IMR-90 (cell line): ENCODE results near the gene ENPP7. TPM values are rescaled to one million over a fixed set of nuclear protein-coding genes. Genes with fewer than 3 reads are reported as not detected.

Source experiments
- ATAC-seq: fragments of 200-7000 bp; cut with Tn5 transposase; 2 replicates; pipeline ENCODE4 v1.9.1; 2020; ENCODE audit warnings: low read depth, mild to moderate bottlenecking, moderate library complexity
- BruUV-seq: library from RNA; stranded (reverse); fragments of 400-500 nt; replicated peaks from 2 replicates; lab custom pipeline; 2021; lab: Mats Ljungman, UMichigan
- CTCF ChIA-PET: fragments of 300-600 bp; formaldehyde crosslinking; extraction: SDS; loops from one replicate; lab custom pipeline; 2021; ENCODE audit warnings: antibody characterized with exemption; lab: Yijun Ruan, JAX
- POLR2A ChIA-PET: fragments of 300-600 bp; sonication (Branson Sonifier 250); formaldehyde crosslinking; loops from one replicate; lab custom pipeline; 2022; ENCODE audit warnings: antibody characterized with exemption; ENCODE audit not compliant: unreplicated experiment; lab: Charles Lee
- DNase-seq: peaks from one replicate; pipeline ENCODE4 v3.0.0; 2013
- H2AFZ ChIP-seq: replicated peaks from 2 replicates; pipeline ENCODE3; 2013; ENCODE audit warnings: low read length, mild to moderate bottlenecking; ENCODE audit not compliant: poor library complexity
- H2AK5ac ChIP-seq: 2 replicates; pipeline ENCODE4 v1.6.1; 2013; ENCODE audit warnings: low read depth, low read length, inconsistent platforms
- H2AK9ac ChIP-seq: replicated peaks from 2 replicates; pipeline ENCODE3; 2013; ENCODE audit warnings: mild to moderate bottlenecking, low read depth, low read length, moderate library complexity; ENCODE audit not compliant: poor library complexity
- H2BK120ac ChIP-seq: 2 replicates; pipeline ENCODE4 v1.6.1; 2013; ENCODE audit warnings: low read depth, low read length, inconsistent platforms
- H2BK15ac ChIP-seq: 3 replicates; pipeline ENCODE4 v1.6.1; 2013; ENCODE audit warnings: low read depth, low read length, inconsistent platforms
- H2BK20ac ChIP-seq: 2 replicates; pipeline ENCODE4 v1.6.1; 2013; ENCODE audit warnings: low read depth, mild to moderate bottlenecking, inconsistent platforms, low read length, moderate library complexity
- H2BK5ac ChIP-seq: 2 replicates; pipeline ENCODE4 v1.6.1; 2013; ENCODE audit warnings: mild to moderate bottlenecking, low read depth, low read length, inconsistent platforms; ENCODE audit not compliant: poor library complexity, severe bottlenecking
- H3K14ac ChIP-seq: replicated peaks from 2 replicates; pipeline ENCODE4 v1.6.1; 2013; ENCODE audit warnings: low read depth, low read length, inconsistent platforms
- H3K18ac ChIP-seq: 2 replicates; pipeline ENCODE4 v1.6.1; 2013; ENCODE audit warnings: low read depth, low read length, control low read depth
- H3K23ac ChIP-seq: 2 replicates; pipeline ENCODE4 v1.6.1; 2013; ENCODE audit warnings: low read depth, low read length, inconsistent platforms
- H3K27ac ChIP-seq: 2 replicates; pipeline ENCODE4 v1.5.1; 2013; ENCODE audit warnings: mild to moderate bottlenecking, control low read depth, low read length; ENCODE audit not compliant: insufficient read depth
- H3K27me3 ChIP-seq: 2 replicates; pipeline ENCODE4 v1.6.1; 2013; ENCODE audit warnings: low read length; ENCODE audit not compliant: control insufficient read depth, insufficient read depth
- H3K36me3 ChIP-seq: 2 replicates; pipeline ENCODE4 v1.6.1; 2013; ENCODE audit warnings: low read length, mixed read lengths; ENCODE audit not compliant: control insufficient read depth, insufficient read depth
- H3K4ac ChIP-seq: 2 replicates; pipeline ENCODE4 v1.6.1; 2013; ENCODE audit warnings: low read depth, low read length, inconsistent platforms
- H3K4me1 ChIP-seq: 2 replicates; pipeline ENCODE4 v1.6.1; 2013; ENCODE audit warnings: low read length, mixed read lengths; ENCODE audit not compliant: control insufficient read depth, insufficient read depth
- H3K4me2 ChIP-seq: 2 replicates; pipeline ENCODE4 v1.6.1; 2013; ENCODE audit warnings: low read depth, mild to moderate bottlenecking, control low read depth, low read length, moderate library complexity
- H3K4me3 ChIP-seq: 2 replicates; pipeline ENCODE4 v1.5.1; 2013; ENCODE audit warnings: low read depth, mild to moderate bottlenecking, control low read depth, low read length, moderate library complexity; ENCODE audit not compliant: insufficient read depth
- H3K56ac ChIP-seq: 2 replicates; pipeline ENCODE4 v1.6.1; 2013; ENCODE audit warnings: low read length, inconsistent platforms; ENCODE audit not compliant: insufficient read depth; ENCODE audit errors: extremely low read depth
- H3K79me1 ChIP-seq, 2 experiments: 2 replicates each; pipeline ENCODE4 v1.6.1; 2013; ENCODE audit warnings: low read length in 2 of 2, inconsistent platforms in 1 of 2, low read depth in 1 of 2
- H3K9ac ChIP-seq: 2 replicates; pipeline ENCODE4 v1.6.1; 2013; ENCODE audit warnings: low read depth, low read length, control low read depth
- H3K9me1 ChIP-seq: 2 replicates; pipeline ENCODE4 v1.6.1; 2013; ENCODE audit warnings: low read length, inconsistent platforms; ENCODE audit not compliant: insufficient read depth
- H3K9me3 ChIP-seq: 2 replicates; pipeline ENCODE4 v1.6.1; 2013; ENCODE audit warnings: low read length; ENCODE audit not compliant: control insufficient read depth, insufficient read depth
- H4K20me1 ChIP-seq: 2 replicates; pipeline ENCODE4 v1.6.1; 2013; ENCODE audit warnings: low read length, inconsistent platforms; ENCODE audit not compliant: insufficient read depth
- H4K5ac ChIP-seq: 2 replicates; pipeline ENCODE4 v1.6.1; 2013; ENCODE audit warnings: mild to moderate bottlenecking, low read depth, low read length, control low read depth
- H4K8ac ChIP-seq, 2 experiments: 2 replicates each; pipeline ENCODE4 v1.6.1; 2013; ENCODE audit warnings: low read depth in 2 of 2, low read length in 2 of 2, control low read depth in 1 of 2, inconsistent platforms in 1 of 2
- H4K91ac ChIP-seq: 2 replicates; pipeline ENCODE4 v1.6.1; 2013; ENCODE audit warnings: low read depth, low read length, inconsistent platforms; ENCODE audit not compliant: insufficient read depth
- BHLHE40 ChIP-seq: fragments of 150-350 bp; IDR thresholded peaks from 2 replicates; pipeline ENCODE4 v1.6.1; 2016; ENCODE audit warnings: mild to moderate bottlenecking, low read depth, low read length
- CEBPB ChIP-seq: IDR thresholded peaks from 2 replicates; pipeline ENCODE4 v1.6.1; 2012; ENCODE audit warnings: low read depth, low read length, improper control_type of control experiment
- CHD1 ChIP-seq: IDR thresholded peaks from 2 replicates; pipeline ENCODE4 v1.6.1; 2012; ENCODE audit warnings: low read depth, low read length, improper control_type of control experiment
- CTCF ChIP-seq: conservative IDR thresholded peaks from 2 replicates; pipeline ENCODE4 v1.5.1; 2012; ENCODE audit warnings: mild to moderate bottlenecking, low read depth, low read length, improper control_type of control experiment
- ELK1 ChIP-seq: fragments of 150-350 bp; IDR thresholded peaks from 2 replicates; pipeline ENCODE4 v1.6.1; 2016; ENCODE audit warnings: low read depth, mild to moderate bottlenecking, low read length, moderate library complexity, borderline replicate concordance
- FOS ChIP-seq: fragments of 150-350 bp; IDR thresholded peaks from 2 replicates; pipeline ENCODE4 v1.6.1; 2016; ENCODE audit warnings: low read depth, low read length
- MAFK ChIP-seq: IDR thresholded peaks from 2 replicates; pipeline ENCODE4 v1.6.1; 2012; ENCODE audit warnings: low read depth, low read length, improper control_type of control experiment
- MAZ ChIP-seq: IDR thresholded peaks from 2 replicates; pipeline ENCODE4 v1.6.1; 2012; ENCODE audit warnings: low read depth, mild to moderate bottlenecking, low read length, improper control_type of control experiment, moderate library complexity, borderline replicate concordance
- MXI1 ChIP-seq: IDR thresholded peaks from 2 replicates; pipeline ENCODE4 v1.6.1; 2012; ENCODE audit warnings: low read depth, mild to moderate bottlenecking, low read length, moderate library complexity, borderline replicate concordance
- NFE2L2 ChIP-seq: fragments of 150-350 bp; IDR thresholded peaks from 2 replicates; pipeline ENCODE4 v1.6.1; 2016; ENCODE audit warnings: low read depth, mild to moderate bottlenecking, low read length
- POLR2A ChIP-seq: IDR thresholded peaks from 2 replicates; pipeline ENCODE4 v1.6.1; 2012; ENCODE audit warnings: mild to moderate bottlenecking, low read depth, low read length
- RAD21 ChIP-seq: IDR thresholded peaks from 2 replicates; pipeline ENCODE4 v1.6.1; 2012; ENCODE audit warnings: low read length, improper control_type of control experiment
- RCOR1 ChIP-seq: IDR thresholded peaks from 2 replicates; pipeline ENCODE4 v1.6.1; 2012; ENCODE audit warnings: mild to moderate bottlenecking, low read length, improper control_type of control experiment; ENCODE audit not compliant: insufficient replicate concordance
- RFX5 ChIP-seq: IDR thresholded peaks from 2 replicates; pipeline ENCODE4 v1.8.0; 2012; ENCODE audit warnings: low read depth, mild to moderate bottlenecking, low read length, moderate library complexity
- SMC3 ChIP-seq: fragments of 150-350 bp; IDR thresholded peaks from 2 replicates; pipeline ENCODE4 v1.6.1; 2016; ENCODE audit warnings: low read depth, mild to moderate bottlenecking, antibody characterized with exemption, low read length, moderate library complexity
- USF2 ChIP-seq: fragments of 150-350 bp; IDR thresholded peaks from 2 replicates; pipeline ENCODE4 v1.6.1; 2017; ENCODE audit warnings: mild to moderate bottlenecking, antibody characterized with exemption, low read length, low read depth
- WGBS, 2 experiments: methylation state at CpG; one replicate each; pipeline versions ENCODE4 v1.1.5 to v1.1.7; 2013; ENCODE audit warnings: missing lambda C conversion rate in 2 of 2; ENCODE audit not compliant: insufficient read length in 1 of 2; ENCODE audit errors: extremely low coverage in 2 of 2; 5-methylcytosine and 5-hydroxymethylcytosine counted together
- dilution Hi-C: fragments of 300-500 bp; cut with HindIII; formaldehyde crosslinking; loops from one replicate; pipeline ENCODE4 v1.14.3; 2018; ENCODE audit warnings: low sequenced_read_pairs; ENCODE audit not compliant: unreplicated experiment
- in situ Hi-C: fragments of 300-500 bp; cut with MboI; formaldehyde crosslinking; loops from 3 replicates; pipeline ENCODE4 v1.14.3; 2019; ENCODE audit warnings: low sequenced_read_pairs, inconsistent platforms, mixed read lengths
- intact Hi-C: fragments of 100-400 bp; cut with micrococcal nuclease; formaldehyde crosslinking; loops from 2 replicates; pipeline ENCODE4 v1.10.0; 2022
- polyA plus RNA-seq, 3 experiments: library from polyadenylated mRNA; depleted of rRNA; stranded (reverse); fragments of >200 nt; gene quantifications; 2 replicates each; pipeline ENCODE4 v1.2.3, GENCODE V29; 2012; ENCODE audit warnings: low replicate concordance in 1 of 3
- total RNA-seq: library from RNA; depleted of rRNA; stranded (reverse); fragments of >200 nt; gene quantifications from 2 replicates; pipeline ENCODE4 v1.2.3, GENCODE V29; 2012

Gene ENPP7
- total and polyA plus RNA-seq, 2 of the 4 experiments (the other 2 are of a cell fraction), result not detected

- no peak overlapping the region for H2BK15ac ChIP-seq
- BruUV-seq, result no TSS peak
- H3K27ac ChIP-seq, result no peak overlapping the region
- no peak overlapping the region for H3K4ac ChIP-seq
- DNase-seq, result no peak
- H3K9ac ChIP-seq, result no peak overlapping the region
- no peak overlapping the region for H4K91ac ChIP-seq
- no peaks in the 10 kb centered on the region for H4K20me1 ChIP-seq
- no peak overlapping the region for H2BK120ac ChIP-seq
- WGBS, 2 experiments, result 82% methylated on average over 9 of the region's 15 CpGs; no CpG with 5 or more reads in 1 of the 2 experiments
- no peak overlapping the region for H4K5ac ChIP-seq
- H3K4me3 ChIP-seq, result no peak overlapping the region
- no peak overlapping the region for H3K4me2 ChIP-seq
- H3K9me1 ChIP-seq, result no peaks in the 10 kb centered on the region
- TF ChIP-seq CTCF (no peak), BHLHE40 (no peak), NFE2L2 (no peak), RCOR1 (no peak), MAZ (no peak), FOS (no peak), RAD21 (no peak), CEBPB (no peak), RFX5 (no peak), POLR2A (no peak), SMC3 (no peak), USF2 (no peak), MXI1 (no peak), MAFK (no peak), CHD1 (no peak), ELK1 (no peak)
- dilution Hi-C loops, result no loop called here
- no peak overlapping the region for H4K8ac ChIP-seq
- POLR2A ChIA-PET, result no interaction called here
- no peak overlapping the region for H3K18ac ChIP-seq
- H2AK9ac ChIP-seq, result no peak overlapping the region
- H3K79me1 ChIP-seq, result no peaks in the 10 kb centered on the region
- no peak for ATAC-seq
- H3K27me3 ChIP-seq, result peaks cover 28% of the 10 kb centered on the region
- no peak overlapping the region for H2BK20ac ChIP-seq
- no peaks in the 10 kb centered on the region for H3K9me3 ChIP-seq
- in situ Hi-C loops, result loop anchor here (10.0 kb wide), 1 partner anchor 158 kb away; no protein-coding TSS in a partner anchor
- no peak overlapping the region for H3K56ac ChIP-seq
- CTCF ChIA-PET, result no interaction called here
- intact Hi-C loops, result no loop called here
- no peaks in the 10 kb centered on the region for H3K36me3 ChIP-seq
- no peak overlapping the region for H3K23ac ChIP-seq
- H3K4me1 ChIP-seq, result no peaks in the 10 kb centered on the region; the same call in 1 of the 2 replicates
- no peak overlapping the region for H3K14ac ChIP-seq
- no peak overlapping the region for H2AFZ ChIP-seq
- no peak overlapping the region for H2AK5ac ChIP-seq
- H2BK5ac ChIP-seq, result no peak overlapping the region
These were observed 26.5 kb downstream of the ENPP7 start for GRCh38 chr17:79757140-79757745.
